Stimulated activated CD4-positive, alpha-beta T cell treated with anti-CD3 and anti-CD28 coated beads, Interleukin-12 subunit alpha, Interleukin-12 subunit beta, amount 100 ng/mL, for 48 hours (primary cell): ENCODE measurements around the gene VSIG10.
A peak's percentile ranks its signal among the peaks of the same experiment; 100 is the strongest.

Experiments used
- DNase-seq, 3 donors: peaks; one replicate each; pipeline ENCODE4 v3.0.0-alpha.2; 2020; ENCODE audit warnings: low read depth in 2 of 3, low spot score in 1 of 3

The VSIG10 gene

GRCh38 chr12:118060301-118061010, 43.4 kb downstream of the VSIG10 start:
- DNase-seq = no peak

GRCh38 chr12:118059341-118060191, 44.2 kb downstream of the VSIG10 start:
- no peak for DNase-seq

GRCh38 chr12:118058881-118059280, 44.9 kb downstream of the VSIG10 start:
- no peak for DNase-seq

GRCh38 chr12:118058227-118058626, 45.6 kb downstream of the VSIG10 start:
- no peak for DNase-seq

- no peak for DNase-seq
Measured at GRCh38 chr12:118055865-118056773, 47.7 kb downstream of the VSIG10 start.

- peak; percentile 61 to 82 (median 63) for DNase-seq
Measured at GRCh38 chr12:118055144-118055557, 48.7 kb downstream of the VSIG10 start.

GRCh38 chr12:118053071-118053985, 50.5 kb downstream of the VSIG10 start:
- no peak for DNase-seq

- DNase-seq = peak in 2 of 3 donors; percentile 42 to 43
Measured at GRCh38 chr12:118052324-118053070, 51.3 kb downstream of the VSIG10 start.

- DNase-seq = no peak
Measured at GRCh38 chr12:118050972-118051910, 52.6 kb downstream of the VSIG10 start.

- no peak for DNase-seq
Measured at GRCh38 chr12:118046430-118046829, 57.4 kb downstream of the VSIG10 start.

- DNase-seq = no peak
Measured at GRCh38 chr12:118044577-118044976, 59.2 kb downstream of the VSIG10 start.

- no peak for DNase-seq
Measured at GRCh38 chr12:118044075-118044474, 59.7 kb downstream of the VSIG10 start.

- DNase-seq = no peak
Measured at GRCh38 chr12:118042091-118042490, 61.7 kb downstream of the VSIG10 start.

- no peak for DNase-seq
Measured at GRCh38 chr12:118038137-118038536, 65.7 kb downstream of the VSIG10 start.

GRCh38 chr12:118036672-118037411, 67.0 kb downstream of the VSIG10 start:
- no peak for DNase-seq

- no peak for DNase-seq
Measured at GRCh38 chr12:118035190-118036041, 68.4 kb downstream of the VSIG10 start.
